Endothelial cell (in vitro differentiated cells): ENCODE measurements around the gene CIAO3. TPM values are rescaled to one million over a fixed set of nuclear protein-coding genes. Genes with fewer than 3 reads are reported as not detected.

Experiments
- DNase-seq: peaks from one replicate; pipeline ENCODE4 v3.0.0; 2021; ENCODE audit warnings: low spot score
- H3K27ac Mint-ChIP-seq: one replicate; pipeline ENCODE4 v1.8.0; 2021; ENCODE audit warnings: mixed read lengths, inconsistent platforms; ENCODE audit not compliant: unreplicated experiment
- H3K27me3 Mint-ChIP-seq: one replicate; pipeline ENCODE4 v1.8.0; 2021; ENCODE audit warnings: mild to moderate bottlenecking, moderate library complexity, mixed read lengths, inconsistent platforms; ENCODE audit not compliant: unreplicated experiment
- H3K36me3 Mint-ChIP-seq: one replicate; pipeline ENCODE4 v1.8.0; 2021; ENCODE audit warnings: mild to moderate bottlenecking, low read depth, mixed read lengths, inconsistent platforms; ENCODE audit not compliant: unreplicated experiment
- H3K4me1 Mint-ChIP-seq: one replicate; pipeline ENCODE4 v1.8.0; 2021; ENCODE audit warnings: mild to moderate bottlenecking, mixed read lengths, inconsistent platforms; ENCODE audit not compliant: unreplicated experiment
- H3K4me3 Mint-ChIP-seq: one replicate; pipeline ENCODE4 v1.8.0; 2021; ENCODE audit warnings: mild to moderate bottlenecking, mixed read lengths, inconsistent platforms; ENCODE audit not compliant: unreplicated experiment
- H3K9me3 Mint-ChIP-seq: one replicate; pipeline ENCODE4 v1.8.0; 2021; ENCODE audit warnings: mixed read lengths, inconsistent platforms; ENCODE audit not compliant: unreplicated experiment
- CTCF ChIP-seq: fragments of 200-600 bp; sonication (generic); IDR thresholded peaks from one replicate; pipeline ENCODE4 v1.5.0; 2021; ENCODE audit warnings: antibody characterized with exemption; ENCODE audit not compliant: unreplicated experiment
- total RNA-seq: library from RNA; stranded (reverse); fragmentation: NEBNext Ultra II Directional; extraction: Animal tissue kit (Norgen Biotek cat#: 25700); gene quantifications from one replicate; pipeline ENCODE4 v1.2.1, GENCODE V29; 2021; ENCODE audit not compliant: unreplicated experiment

Gene CIAO3
- total RNA-seq, 1 donor from 2014 or later = 51.0 TPM

- H3K36me3 Mint-ChIP-seq = peaks cover 19% of the 10 kb centered on the region
- peaks cover 8% of the 10 kb centered on the region for H3K27me3 Mint-ChIP-seq
- H3K27ac Mint-ChIP-seq = peak overlapping the region; percentile 73
- H3K4me3 Mint-ChIP-seq = peak overlapping the region; percentile 72
- TF ChIP-seq CTCF = no peak
- peaks cover 23% of the 10 kb centered on the region for H3K4me1 Mint-ChIP-seq
- no peaks in the 10 kb centered on the region for H3K9me3 Mint-ChIP-seq
- no peak for DNase-seq
These were observed 5.6 kb downstream of the CIAO3 start for GRCh38 chr16:734981-735881.

GRCh38 chr16:734208-734980 is 6.4 kb downstream of the CIAO3 start:
- Mint-ChIP-seq H3K27me3 (peaks cover 8% of the 10 kb centered on the region), H3K27ac (no peak overlapping the region), H3K4me1 (peaks cover 18% of the 10 kb centered on the region), H3K4me3 (no peak overlapping the region), H3K9me3 (no peaks in the 10 kb centered on the region), H3K36me3 (peaks cover 19% of the 10 kb centered on the region)
- TF ChIP-seq CTCF = no peak
- DNase-seq = no peak

GRCh38 chr16:733382-734207 is 7.2 kb downstream of the CIAO3 start:
- peak; percentile 68 for DNase-seq
- H3K36me3 Mint-ChIP-seq = peaks cover 19% of the 10 kb centered on the region
- no peaks in the 10 kb centered on the region for H3K9me3 Mint-ChIP-seq
- peaks cover 13% of the 10 kb centered on the region for H3K4me1 Mint-ChIP-seq
- H3K4me3 Mint-ChIP-seq = no peak overlapping the region
- H3K27ac Mint-ChIP-seq = no peak overlapping the region
- H3K27me3 Mint-ChIP-seq = peaks cover 8% of the 10 kb centered on the region
- TF ChIP-seq CTCF = peak; percentile 65

GRCh38 chr16:732936-733335 is 7.9 kb downstream of the CIAO3 start:
- no peak for DNase-seq

More at GRCh38 chr16:732936-733335, 7.9 kb downstream of the CIAO3 start:
- Mint-ChIP-seq H3K4me3 (no peak overlapping the region), H3K9me3 (no peaks in the 10 kb centered on the region), H3K4me1 (peaks cover 12% of the 10 kb centered on the region), H3K27me3 (peaks cover 8% of the 10 kb centered on the region), H3K27ac (no peak overlapping the region), H3K36me3 (peaks cover 19% of the 10 kb centered on the region)
- no peak for TF ChIP-seq CTCF
